HG02981 (cell line): ENCODE results near the gene ASAH2.
A peak's percentile ranks its signal among the peaks of the same experiment; 100 is the strongest.
"Not testable (repeated sequence)": the region's sequence is repeated elsewhere in the genome, so short reads cannot be mapped to it uniquely, and the experiment has no call there.

Experiments
- ATAC-seq: cut with Tn5 transposase; IDR thresholded peaks from one replicate; pipeline ENCODE4 v1.9.1; 2021; ENCODE audit warnings: mild to moderate bottlenecking, moderate library complexity; ENCODE audit not compliant: unreplicated experiment

The ASAH2 gene

DNA sequence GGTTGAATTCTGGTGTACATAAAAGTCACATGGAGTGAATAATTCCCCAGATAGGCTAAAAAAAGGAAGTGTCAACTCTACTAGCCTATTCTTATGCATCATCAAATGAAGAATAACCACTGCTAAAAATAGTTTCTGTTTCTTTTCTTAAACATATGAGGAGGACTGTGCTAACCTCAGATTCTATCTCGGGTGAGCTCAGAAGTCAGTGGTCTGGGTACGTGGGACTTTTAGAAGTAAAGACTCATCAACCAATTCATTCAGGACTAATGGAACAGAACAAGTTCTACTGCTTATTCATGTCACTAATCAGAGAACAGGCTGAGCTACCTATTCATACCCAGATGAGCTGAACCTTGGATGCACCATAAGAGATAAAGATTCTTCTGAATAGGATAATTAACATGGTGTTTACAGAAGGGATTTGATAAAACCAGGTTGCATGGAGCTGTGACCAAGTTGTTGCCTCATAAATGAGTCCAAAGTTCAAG lies 9.5 kb upstream of the ASAH2 start:
- peak; percentile 100 for ATAC-seq

DNA sequence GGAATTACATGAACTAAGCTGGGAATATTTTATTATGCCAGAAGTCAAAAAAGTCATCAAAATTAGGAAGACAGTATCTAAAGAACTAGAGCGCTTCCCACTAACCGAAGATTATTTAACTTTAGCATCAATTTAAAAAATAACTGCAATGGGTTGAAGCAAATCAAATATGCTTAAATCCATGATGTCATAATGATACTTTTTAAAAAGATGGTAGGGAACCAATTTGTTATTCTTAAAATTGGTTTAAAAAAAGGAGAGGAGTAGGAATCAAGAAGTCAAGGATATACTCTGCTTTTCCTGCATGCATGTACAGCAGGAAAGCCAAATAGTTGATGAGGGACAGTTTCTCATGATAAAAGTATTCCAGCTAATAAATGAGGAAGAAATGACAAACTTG lies 3.2 kb upstream of the ASAH2 start:
- no peak for ATAC-seq

DNA sequence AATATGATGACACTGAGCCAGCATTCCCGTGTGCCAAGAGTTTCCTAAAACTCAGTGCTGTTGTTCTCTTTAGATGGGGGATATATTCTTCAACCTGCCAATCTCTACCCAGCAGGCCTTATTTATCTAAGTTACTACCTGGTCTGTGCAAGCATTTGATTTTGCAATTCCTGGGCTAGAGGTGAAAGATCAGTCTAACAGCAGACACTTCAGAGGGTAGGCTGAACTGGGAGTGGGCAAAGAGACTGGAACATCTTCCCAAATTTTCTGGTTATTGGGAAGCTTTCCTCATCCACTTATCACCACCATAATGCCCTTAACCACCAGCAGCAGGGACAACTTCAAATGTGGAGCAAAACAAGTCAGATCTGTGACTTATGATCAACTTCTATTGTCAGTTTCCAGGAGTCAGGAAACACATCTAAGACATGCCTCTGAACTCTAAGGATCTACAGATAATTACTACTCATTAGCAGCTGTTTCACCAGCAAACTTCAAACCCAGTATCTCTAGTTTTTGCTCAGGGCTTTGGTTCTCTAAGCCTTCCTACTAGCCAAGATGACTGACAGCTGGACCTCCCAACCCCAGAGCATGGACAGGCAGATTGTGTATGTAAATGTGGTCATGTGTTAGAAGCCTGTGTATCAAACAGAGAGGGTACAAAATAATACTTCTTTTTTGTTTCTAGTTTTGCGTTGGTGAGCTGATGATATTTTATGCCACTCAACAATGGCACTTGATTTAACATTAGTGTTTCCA lies 1.0 kb downstream of the ASAH2 start:
- no peak for ATAC-seq

DNA sequence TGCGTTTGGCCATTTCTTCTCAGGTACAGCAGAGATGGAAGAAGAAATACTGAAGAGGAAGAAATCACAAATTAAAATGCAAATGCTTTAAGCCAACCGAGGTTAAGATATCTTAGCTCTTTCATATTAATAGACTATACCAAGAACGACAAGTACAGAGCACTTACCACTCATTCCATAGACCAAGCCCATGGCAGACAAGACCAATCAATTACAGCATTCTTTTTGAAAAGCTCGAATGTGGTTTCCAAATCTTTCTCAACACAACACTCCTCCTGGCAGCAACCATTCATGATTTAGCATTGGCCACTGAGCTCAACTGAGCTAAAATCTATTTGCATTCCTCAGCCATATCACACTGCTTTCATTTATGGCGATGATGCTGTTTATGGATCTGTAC lies 2.7 kb downstream of the ASAH2 start:
- no peak for ATAC-seq

DNA sequence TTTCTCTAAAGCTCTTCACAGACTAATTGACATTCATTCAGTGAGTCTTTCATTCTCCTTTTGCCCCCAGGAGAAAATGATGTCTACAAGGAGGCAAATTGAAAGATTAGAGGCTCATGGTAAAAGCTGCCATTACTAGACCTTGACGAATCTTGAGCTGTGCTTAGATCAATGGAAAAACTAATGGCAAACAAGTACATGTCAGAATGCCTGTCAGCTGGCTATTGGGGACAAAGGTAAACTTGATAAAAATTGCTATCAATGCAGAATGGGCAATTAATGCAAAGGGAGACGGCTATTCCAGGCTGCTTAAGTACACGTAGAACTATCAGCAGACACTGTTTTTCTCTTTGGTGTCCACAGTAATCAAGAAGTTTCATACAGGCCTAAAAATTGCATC lies 3.3 kb downstream of the ASAH2 start:
- no peak for ATAC-seq

DNA sequence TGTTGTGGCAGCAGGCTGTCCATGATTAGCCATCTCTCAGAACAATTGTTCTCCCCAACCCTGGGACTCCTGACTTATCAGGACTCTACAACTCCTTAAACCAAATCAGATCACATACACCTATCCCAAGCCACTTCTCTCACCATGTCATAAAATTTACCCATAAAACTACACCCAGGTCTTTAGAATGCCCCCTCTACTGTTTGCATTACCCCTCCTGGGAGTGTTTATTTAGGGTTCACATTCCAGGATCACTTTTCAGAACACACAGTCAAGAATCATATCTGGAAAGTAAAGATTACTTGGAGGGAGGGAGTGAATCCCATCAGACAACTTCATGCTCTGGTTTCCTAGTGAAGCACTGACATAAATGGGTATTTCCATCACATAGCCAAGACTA lies 7.1 kb downstream of the ASAH2 start:
- no peak for ATAC-seq

DNA sequence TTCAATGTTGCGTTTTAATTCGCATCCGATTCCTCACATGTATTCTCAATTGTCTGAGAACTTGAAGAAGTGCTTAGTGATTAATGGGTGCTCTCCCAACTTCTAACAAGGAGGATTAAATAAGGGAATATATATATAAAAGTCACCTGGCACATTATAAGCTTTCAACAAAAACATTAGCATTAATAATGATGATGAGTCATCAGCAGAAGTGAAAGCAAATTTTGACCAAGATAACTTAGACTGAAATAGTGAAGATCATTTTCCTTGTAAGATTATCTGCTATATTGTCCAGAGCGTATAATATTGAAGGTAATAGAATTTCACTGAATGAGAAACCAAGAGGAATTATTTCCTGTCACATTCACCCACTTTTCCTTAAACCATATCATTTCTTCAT lies 8.5 kb downstream of the ASAH2 start:
- no peak for ATAC-seq

DNA sequence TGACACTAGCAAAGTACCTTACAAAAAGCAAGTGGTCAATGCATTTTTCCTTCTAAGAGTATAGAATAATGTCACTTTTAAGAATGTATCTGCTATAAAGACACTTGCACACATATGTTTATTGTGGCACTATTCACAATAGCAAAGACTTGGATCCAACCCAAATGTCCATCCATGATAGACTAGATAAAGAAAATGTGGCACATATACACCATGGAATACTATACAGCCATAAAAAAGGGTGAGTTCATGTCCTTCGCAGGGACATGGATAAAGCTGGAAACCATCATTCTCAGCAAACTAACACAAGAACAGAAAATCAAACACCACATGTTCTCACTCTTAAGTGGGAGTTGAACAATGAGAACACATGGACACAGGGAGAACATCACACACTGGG lies 9.8 kb downstream of the ASAH2 start:
- ATAC-seq: not testable (repeated sequence)

DNA sequence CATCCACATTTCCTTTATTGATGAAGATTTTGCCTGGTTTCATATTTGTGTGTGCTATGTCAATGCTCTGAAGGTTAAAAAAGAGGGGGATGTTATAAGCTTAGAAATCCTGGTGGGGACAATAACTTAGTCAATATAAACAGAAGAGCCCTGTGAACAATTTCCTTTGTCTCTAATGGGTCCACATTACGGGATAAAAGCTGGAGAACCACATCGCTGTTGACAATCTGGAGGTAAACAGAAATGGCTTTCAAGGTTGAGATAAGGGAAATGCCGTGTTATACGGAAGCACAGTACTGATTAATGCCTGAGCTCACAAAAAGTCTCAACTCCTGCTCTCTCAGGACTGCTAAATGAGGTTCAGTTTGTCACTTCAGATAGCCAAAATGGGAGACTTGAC lies 16.8 kb downstream of the ASAH2 start:
- ATAC-seq: no peak

DNA sequence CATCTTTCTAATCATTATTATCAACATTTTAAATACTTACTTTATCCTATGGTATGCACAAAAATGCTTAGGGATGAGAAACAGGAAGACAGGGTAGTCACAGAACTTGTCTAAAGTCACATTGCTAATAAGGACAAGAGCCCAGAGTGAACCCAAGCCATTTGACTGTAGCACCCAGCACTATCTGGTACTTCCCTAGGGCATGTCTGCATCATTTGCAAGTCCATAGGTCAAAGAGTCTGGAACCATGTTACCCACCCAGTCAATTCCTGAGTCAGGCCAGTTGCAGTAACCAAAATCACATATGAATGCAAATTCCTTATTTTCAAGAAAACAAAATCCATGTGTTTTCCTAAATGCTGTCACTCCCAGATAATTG lies 19.1 kb downstream of the ASAH2 start:
- ATAC-seq: no peak

DNA sequence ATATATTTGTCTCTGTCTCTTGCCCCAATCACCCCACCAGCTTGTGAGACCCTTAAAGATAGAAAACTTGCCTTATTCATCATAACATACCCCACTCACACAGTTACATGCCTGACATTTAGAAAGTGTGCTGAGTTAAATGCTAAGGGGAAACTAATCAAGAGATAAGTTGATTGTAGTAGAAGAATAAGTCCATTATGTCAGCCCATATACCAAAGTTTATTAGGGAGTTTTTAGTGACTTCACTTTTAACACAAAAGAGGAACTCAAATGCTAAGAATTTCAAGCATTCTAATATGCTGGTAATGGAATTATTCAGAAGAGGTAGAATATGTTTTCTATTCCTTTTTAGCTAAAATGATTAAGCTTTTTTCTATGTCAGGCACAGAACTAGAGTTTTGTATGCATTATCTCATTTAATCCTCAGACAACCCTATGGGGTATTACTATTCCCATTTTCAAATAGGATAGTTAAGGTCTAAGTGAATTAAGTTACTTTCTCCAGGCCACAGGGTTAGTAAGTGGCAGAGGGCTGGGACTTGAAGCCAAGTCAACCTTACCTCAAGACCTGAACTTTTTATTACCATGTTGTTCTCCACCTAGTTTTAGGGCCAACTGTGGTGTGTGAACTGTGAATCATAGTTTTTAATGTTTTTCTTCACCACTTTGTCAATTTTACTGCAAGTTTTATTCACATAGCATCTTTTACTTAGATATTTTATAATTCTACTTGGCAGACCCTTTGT lies 19.6 kb downstream of the ASAH2 start:
- ATAC-seq: no peak

DNA sequence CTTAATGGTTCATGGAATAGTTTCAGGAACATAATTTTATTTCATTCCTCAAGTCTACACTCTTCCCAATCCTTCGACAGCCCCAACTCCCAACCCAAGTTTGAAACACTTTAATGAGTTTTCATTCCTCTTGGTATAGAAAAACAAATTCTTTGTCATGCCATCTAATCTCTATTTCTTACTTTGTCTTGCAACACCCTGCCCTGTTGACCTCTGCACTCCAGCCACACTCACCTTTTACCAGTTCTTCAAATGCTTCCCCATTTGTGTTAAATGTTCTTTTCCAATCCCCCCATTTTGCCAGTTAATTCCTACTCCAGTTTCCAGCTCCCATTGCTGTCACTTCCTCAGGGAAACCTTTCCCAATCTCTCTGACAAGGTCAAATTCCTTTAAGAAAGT lies 21.9 kb downstream of the ASAH2 start:
- ATAC-seq: no peak

DNA sequence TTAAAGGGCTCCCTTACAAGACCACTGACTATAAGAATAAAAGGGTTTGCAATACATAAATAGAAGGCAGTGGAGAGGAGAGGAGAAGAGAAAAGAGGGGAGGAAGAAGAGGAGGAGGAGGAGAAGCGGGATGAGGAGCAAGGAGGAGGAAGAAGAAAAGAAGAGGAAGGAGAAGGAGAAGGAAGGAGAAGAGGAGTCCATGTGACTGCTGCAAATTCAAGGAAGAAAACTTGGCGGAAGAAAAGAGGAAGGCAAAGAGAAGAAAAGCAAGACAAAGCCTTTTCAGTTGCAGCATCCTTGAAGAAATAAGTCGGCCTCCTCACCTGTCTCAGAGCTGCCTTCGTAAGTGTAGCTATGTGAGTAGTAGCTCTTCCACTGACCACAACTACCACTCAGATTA lies 22.6 kb downstream of the ASAH2 start:
- ATAC-seq: no peak

DNA sequence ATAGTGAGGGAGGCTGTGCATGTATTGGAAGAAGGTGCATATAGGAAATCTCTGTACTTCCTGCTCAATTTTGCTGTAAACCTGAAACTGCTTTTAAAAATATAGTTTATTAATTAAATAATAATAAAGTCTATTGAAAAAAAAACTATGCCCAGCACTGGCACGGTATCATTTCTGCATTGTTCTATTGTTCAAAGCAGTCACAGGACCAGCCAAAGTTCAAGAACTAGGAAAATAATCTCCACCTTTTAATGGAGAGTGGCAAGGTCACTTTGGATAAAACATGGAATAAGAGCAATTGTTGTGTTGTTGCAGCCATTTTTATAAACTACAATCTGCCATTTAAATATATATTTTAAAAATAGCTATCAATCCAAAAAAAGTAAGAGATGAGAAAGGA lies 24.7 kb downstream of the ASAH2 start:
- ATAC-seq: no peak

DNA sequence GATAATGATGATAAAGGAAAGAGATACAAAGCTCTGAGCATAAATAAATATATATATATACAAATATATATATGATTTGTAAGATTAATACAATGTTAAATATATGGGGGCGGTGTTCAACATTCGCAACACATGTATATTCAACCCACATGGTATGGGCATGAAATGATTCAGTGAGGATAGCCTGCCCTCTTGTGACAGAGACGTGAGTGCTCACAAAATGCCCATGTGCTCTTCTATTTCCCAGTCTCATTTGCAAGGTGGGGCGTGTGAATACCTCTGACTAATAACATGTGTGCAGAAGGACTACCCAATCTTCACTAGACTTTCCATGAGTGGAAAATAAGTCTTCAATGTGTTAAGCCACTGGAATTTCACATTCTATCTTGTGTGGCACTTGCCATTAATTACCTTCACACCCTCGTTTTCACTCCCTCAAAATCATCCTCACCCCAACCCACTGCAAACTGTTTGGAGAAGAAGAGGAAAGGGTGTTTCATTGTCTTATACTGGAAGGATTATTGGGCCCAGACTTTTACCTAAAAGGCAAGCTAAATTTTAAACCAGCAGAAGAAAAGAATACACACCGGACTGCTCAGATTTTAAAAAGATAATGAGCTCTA lies 26.9 kb downstream of the ASAH2 start:
- peak; percentile 88 for ATAC-seq

DNA sequence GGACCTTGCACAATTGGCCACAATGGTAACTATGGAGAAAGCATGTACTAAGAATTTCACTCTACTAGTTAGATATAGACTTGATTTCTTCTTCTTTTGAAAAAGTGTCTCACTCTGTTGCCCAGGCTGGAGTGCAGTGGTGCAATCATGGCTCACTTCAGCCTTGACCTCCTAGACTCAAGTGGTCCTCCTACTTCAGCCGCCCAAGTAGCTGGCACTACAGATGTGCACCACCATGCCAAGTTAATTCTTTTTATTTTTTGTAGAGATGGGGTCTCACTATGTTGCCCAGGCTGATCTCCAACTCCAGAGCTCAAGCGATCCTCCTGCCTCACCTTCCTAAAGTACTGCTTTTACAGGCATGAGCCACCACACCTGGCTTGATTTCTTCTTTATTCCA lies 29.1 kb downstream of the ASAH2 start:
- ATAC-seq: no peak

DNA sequence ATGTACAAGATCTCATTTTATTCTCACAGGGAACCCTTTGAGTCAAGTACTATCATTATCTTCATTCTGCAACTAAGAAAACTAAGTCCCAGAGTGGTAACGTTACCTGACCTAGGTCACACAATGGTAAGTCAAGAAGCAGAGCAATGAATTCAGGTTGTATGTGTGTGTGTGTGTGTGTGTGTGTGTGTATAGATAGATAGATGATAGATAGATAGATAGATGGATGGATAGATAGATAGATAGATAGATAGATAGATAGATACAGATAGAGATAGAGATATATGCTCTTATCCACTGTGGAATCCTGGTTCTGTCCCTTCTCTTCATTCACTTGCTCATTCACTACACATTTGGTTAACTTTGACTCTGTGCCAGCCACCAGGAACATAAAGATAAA lies 29.8 kb downstream of the ASAH2 start:
- ATAC-seq: no peak

DNA sequence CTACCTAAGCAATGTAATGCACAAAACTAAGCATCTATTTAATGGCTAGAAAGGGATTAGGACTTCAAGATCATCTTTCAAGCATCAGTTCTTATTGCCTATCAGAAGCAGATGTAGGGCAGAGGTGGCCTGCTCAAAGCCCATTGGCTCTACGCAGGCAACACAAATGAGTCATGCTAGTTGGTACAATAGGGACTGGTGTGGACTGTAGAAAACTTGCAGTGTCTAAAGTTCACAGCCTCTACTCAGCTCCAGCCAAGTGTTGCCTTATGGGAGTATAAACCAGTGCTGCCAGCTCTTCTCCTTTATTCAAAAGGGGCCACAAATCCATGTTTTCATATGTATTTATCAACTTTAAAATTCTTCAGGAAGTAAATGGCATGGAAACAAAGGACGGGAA lies 31.7 kb downstream of the ASAH2 start:
- ATAC-seq: no peak

DNA sequence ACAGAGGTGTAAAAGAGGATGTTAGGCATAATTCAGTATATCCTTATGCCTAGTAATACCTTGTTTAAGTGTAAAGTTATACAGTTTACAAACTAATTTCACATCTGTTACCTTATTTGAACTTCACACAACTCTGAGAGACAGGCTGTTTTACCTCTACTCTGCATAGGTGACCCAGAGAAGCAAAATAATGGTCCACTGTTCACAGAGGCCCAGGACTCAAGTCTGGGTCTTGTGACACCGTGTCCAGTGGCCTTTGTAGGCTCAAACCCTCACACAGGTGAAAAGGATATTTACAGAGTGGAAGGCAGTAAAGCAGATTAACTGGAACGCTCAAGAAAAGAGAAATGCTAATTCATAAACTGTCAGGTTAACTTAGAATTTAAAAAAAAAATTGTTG lies 32.1 kb downstream of the ASAH2 start:
- ATAC-seq: no peak

DNA sequence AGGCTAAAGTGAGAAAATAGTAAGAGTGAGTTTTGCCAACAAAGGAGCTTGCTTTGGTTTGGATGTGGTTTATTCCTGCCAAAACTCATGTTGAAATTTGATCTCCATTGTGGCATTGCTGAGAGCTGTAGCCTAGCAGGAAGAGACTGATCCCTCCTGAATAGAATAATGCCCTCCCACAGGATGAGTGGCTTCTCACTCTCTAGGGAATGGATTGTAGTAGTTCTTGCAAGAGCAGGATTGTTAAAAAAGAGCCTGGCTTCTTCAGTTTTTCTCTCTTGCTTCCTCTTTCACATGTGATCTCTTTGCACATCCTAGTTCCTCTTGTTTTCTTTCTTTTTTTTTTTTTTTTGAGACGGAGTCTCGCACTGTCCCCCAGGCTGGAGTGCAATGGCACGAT lies 34.4 kb downstream of the ASAH2 start:
- ATAC-seq: no peak

DNA sequence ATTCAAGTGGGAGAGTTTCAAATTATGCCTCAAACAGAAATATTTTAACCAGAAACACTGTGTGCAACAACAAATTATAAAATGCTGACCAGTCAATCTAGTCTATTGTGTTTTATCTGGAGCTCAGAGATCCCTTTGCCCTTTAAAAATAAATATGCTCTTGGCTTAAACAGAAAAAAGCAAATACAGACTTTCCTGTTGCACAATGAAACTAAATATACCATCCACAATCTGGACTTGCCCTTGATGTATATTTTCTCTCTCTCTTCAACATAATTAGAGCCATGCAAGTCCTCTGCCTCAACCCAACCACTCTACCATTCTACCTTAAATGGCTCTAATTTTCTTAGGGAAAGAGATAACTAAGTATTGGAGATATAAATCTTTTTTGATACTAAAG lies 34.9 kb downstream of the ASAH2 start:
- no peak for ATAC-seq

DNA sequence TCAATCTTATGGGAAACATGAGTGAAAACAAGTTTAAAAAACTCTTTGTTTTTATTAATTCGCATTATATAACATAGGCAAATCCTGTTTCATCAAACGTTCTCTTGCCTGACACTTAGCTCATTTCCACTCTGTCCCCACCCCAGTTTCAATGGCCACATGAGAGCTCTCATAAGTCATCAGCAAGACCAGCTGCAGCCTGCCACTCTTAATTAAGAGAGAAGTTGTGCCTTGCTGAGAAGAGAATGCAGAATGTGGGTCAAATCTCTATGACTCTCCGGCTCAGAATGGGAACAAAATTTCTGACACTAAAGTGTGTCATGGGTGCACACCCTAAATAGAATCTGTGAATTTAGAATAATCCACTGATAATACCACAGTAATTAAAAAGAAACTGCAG lies 39.6 kb downstream of the ASAH2 start:
- no peak for ATAC-seq
